GM18519 (cell line): ENCODE measurements around the gene TACC3.
A peak's percentile ranks its signal among the peaks of the same experiment; 100 is the strongest.
"Not testable (repeated sequence)": the region's sequence is repeated elsewhere in the genome, so short reads cannot be mapped to it uniquely, and the experiment has no call there.

ENCODE experiments used
- ATAC-seq: cut with Tn5 transposase; IDR thresholded peaks from one replicate; pipeline ENCODE4 v1.9.1; 2021; ENCODE audit warnings: mild to moderate bottlenecking, moderate library complexity; ENCODE audit not compliant: unreplicated experiment, low FRiP score

The TACC3 gene

DNA sequence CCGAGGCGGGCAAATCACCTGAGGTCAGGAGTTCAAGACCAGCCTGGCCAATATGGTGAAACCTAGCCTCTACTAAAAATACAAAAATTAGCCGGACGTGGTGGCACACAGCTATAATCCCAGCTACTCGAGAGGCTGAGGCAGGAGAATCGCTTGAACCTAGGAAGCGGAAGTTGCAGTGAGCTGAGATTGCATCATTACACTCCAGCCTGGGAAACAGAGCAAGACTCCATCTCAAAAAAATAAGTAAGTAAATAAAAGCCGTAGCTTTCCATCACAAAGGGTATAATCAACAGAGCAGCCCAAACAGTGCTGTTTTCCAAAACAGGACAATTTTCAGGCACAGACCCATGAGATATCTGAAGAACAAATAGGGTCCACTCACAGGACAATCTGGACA lies 19.6 kb upstream of the TACC3 start:
- ATAC-seq, result not testable (repeated sequence)

DNA sequence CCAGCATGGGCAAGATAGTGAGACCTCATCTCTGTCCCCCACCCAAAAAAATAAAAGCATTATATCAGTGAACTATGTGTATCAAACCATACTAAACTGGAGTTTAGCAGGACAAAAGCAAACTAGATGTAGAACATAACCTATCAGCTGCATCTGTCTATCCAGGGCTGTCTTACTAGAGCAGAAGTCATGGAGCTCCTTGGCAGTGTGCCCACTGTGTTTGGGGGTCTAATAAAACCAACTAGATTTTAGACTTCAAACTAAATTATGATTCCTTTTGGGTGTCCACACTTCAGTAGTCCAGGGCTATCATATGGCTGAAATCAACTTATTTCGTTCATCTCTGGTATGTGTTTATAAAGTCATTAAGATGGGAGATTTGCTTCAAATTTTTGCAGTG lies 17.5 kb upstream of the TACC3 start:
- ATAC-seq, result no peak

- ATAC-seq, result no peak
These were observed 15.6 kb upstream of the TACC3 start for GRCh38 chr4:1705732-1706131.

DNA sequence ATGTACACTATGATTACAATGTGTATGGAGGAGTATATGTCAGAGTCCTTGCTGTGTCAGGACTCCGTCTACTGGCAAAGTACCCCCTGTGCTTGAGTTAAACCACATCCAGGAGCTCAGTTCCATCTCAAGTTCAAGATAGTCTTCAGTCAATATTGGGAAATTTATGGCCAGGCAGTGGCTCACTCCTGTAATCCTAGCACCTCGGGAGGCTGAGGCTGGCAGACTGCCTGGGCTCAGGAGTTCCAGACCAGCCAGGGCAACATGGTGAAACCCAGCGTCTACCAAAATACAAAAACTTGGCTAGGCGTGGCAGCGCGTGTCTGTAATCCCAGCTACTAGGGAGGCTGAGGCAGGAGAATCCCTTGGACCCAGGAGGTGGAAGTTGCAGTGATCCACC lies 15.0 kb upstream of the TACC3 start:
- ATAC-seq, result no peak

DNA sequence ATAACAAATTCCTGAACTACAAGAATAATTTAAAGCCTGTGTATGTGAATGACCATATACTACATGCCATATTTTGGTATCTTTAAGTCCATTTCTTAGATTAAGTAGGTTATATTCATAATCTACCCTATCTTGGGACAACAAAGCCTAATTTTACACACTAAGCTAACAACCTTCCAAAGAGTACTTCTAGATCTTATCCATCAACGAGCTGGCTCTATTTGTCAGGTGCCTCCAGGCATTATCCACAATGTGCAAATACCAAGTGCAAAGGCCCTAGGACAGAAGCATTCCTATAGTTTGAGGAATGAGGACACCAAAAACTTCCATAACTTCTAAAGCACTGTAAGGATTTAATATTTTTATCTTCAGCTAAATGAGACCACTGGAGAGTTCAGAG lies 12.7 kb upstream of the TACC3 start:
- no peak for ATAC-seq

GRCh38 chr4:1711055-1711570 lies 10.2 kb upstream of the TACC3 start:
- ATAC-seq, result no peak

- peak; percentile 0 for ATAC-seq
These were observed 9.6 kb upstream of the TACC3 start for GRCh38 chr4:1711571-1712215.

DNA sequence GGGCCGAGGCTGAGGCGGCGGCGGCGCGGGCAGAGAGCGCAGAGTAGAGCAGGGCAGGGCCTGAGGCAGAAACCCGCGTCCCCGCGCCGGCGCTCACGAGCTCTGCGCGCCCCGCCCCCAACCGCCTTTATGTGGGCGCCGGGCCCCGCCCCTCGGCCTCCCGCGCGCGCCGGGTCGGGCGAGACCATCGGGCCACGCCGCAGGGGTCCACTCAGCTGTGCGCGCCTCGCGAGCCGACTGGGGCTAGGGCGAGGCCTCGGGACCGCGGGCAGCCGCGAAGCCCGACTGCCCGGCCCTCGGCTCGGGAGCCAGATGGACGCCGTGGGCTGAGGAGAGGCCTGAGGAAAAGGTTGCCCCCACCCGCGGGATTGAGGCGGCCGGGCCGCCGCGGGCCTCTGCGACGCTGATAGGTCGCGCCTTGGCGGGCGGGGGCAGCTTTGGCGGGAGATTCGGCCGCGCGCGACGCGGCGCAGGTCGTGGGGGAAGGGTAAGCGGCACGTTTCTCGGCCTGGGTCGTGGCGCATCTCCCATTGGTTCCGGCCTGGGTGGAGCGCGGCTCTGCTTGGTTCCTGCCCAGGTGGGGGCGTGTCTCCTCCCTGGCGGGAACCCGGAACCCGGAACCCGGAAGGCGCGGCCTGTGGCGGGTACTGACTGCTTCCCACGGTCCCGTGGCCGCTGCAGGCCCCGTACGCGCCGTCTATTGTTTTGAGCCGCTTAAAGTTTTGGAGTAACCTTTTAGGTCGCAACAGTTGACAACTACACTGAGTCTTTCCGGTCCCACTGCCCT lies 8.9 kb upstream of the TACC3 start, which contains the start of gene SLBP:
Gene SLBP, minus strand, starts transcription at position 104 of the 787 bp plus-strand sequence. CDS start 131 bp downstream, outside the sequence.
- peak; percentile 50 for ATAC-seq

DNA sequence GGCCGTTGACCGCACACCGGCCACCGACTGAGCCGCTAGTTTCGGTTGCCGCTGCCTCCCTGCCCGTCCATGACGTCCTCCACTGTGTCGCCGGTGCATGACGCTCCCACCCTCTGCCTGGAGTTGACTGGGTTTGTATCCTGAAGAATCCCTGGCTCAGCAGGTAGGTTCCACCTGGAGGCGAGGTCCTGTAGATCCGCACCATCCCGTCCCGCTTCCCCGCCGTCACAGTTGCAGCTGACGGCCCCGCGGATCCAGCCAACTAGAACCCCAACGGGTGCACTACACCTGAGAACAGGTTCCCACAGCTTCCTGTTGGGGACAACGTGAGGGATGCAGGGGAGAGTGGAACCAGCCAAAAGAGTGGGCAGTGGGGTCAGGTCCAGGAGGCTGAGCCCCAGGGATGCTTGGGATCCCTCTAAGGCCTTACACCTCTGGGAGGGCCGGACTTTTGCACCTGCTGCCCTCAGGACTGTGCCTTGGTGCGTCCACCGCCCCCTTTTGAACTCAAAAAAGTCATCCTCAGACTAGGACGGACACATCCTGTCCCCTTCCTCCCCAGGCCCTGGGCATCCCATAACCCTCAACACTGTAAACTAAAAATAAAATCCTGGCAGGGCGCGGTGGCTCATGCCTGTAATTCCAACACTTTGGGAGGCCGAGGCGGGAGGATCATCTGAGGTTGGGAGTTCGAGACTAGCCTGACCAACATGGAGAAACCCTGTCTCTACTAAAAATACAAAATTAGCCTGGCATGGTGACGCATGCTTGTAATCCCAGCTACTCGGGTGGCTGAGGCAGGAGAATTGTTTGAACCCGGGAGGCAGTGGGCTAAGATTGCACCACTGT lies 8.1 kb upstream of the TACC3 start:
- no peak for ATAC-seq

- ATAC-seq, result no peak
These were observed 6.9 kb upstream of the TACC3 start for GRCh38 chr4:1714303-1715001.

- ATAC-seq, result no peak
These were observed 6.1 kb upstream of the TACC3 start for GRCh38 chr4:1715002-1715758.

DNA sequence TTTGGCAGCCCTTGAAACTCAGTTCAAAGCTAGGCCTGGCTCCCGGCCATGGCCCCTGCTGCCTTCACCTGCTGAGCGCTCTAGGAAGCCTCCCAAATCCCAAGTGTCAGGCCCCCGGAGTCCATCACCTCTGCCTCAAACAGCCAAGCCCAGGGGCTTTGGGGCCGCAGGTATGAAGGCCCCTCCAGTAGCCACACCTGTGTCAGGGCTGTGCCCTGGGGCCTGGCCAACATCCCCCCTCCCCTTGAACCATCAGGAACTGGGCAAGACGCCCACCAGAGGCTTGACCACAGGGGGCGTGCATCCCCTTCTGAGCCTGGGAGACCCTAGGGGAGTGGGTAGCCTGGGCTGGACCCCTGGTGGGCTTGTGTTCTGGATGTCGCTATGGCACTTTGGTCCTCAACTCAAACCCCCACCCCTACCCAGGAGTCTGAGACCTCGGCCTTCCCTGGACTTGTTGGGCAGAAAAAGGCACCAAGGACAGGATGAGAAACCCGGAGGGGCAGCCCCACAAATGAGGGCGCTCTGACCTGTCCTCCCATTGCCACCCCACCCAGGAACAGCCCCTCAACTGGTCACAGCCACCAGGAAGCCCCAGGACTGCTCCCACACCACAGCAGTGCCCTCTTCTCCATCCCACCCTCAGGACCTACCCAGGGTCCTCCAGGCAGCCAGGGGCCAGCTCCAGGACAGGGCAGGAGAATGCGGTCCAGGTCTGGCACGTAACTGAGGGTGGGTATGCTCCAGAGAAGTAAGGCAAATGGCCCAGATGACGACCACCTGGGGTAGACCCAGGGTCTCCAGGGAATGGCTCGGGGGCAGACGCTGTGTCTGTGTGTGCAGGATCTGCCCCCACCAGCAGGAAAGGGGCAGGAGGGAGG lies 5.0 kb upstream of the TACC3 start:
- no peak for ATAC-seq

- no peak for ATAC-seq
These were observed 3.9 kb upstream of the TACC3 start for GRCh38 chr4:1717129-1718094.

GRCh38 chr4:1718095-1718850 lies 3.0 kb upstream of the TACC3 start:
- ATAC-seq, result no peak

GRCh38 chr4:1720163-1720983 lies 948 bp upstream of the TACC3 start:
- peak; percentile 2 for ATAC-seq
